WTC11 (cell line): Measurements from ENCODE around the gene C17orf113. TPM values are rescaled to one million over a fixed set of nuclear protein-coding genes. Genes with fewer than 3 reads are reported as not detected.

Source experiments
- ATAC-seq: fragments of 200-7000 bp; cut with Tn5 transposase; 2 replicates; pipeline ENCODE4 v1.10.0; 2021; ENCODE audit warnings: mild to moderate bottlenecking, moderate library complexity
- CTCF ChIA-PET: fragments of 300-600 bp; sonication (Branson Sonifier 250); formaldehyde crosslinking; loops from one replicate; lab custom pipeline; 2021; ENCODE audit warnings: antibody characterized with exemption; lab: Charles Lee
- POLR2A ChIA-PET: fragments of 350-600 bp; sonication (Branson Sonifier 250); formaldehyde crosslinking; loops from one replicate; lab custom pipeline; 2021; ENCODE audit warnings: antibody characterized with exemption; lab: Charles Lee
- DNase-seq: peaks from one replicate; pipeline ENCODE4 v3.0.0; 2021; ENCODE audit warnings: low spot score
- H3K27ac Mint-ChIP-seq: 2 replicates; pipeline ENCODE4 v1.8.0; 2021; ENCODE audit warnings: mixed read lengths
- H3K27me3 Mint-ChIP-seq: 2 replicates; pipeline ENCODE4 v1.8.0; 2021; ENCODE audit warnings: low read depth, mild to moderate bottlenecking, moderate library complexity, mixed read lengths
- H3K36me3 Mint-ChIP-seq: 2 replicates; pipeline ENCODE4 v1.8.0; 2021; ENCODE audit warnings: mixed read lengths
- H3K4me1 Mint-ChIP-seq: 2 replicates; pipeline ENCODE4 v1.8.0; 2022; ENCODE audit warnings: mixed read lengths
- H3K4me3 Mint-ChIP-seq: 2 replicates; pipeline ENCODE4 v1.8.0; 2021; ENCODE audit warnings: mild to moderate bottlenecking, moderate library complexity, mixed read lengths
- H3K9me3 Mint-ChIP-seq: 2 replicates; pipeline ENCODE4 v1.8.0; 2021; ENCODE audit warnings: mixed read lengths
- ETV6 ChIP-seq: sonication (generic); formaldehyde crosslinking; IDR thresholded peaks from 2 replicates; pipeline ENCODE4 v1.8.1; 2022; ENCODE audit warnings: mild to moderate bottlenecking, missing genetic modification reagents
- FOXJ3 ChIP-seq: sonication (generic); formaldehyde crosslinking; IDR thresholded peaks from 2 replicates; pipeline ENCODE4 v1.9.0; 2021; ENCODE audit warnings: missing genetic modification reagents, mild to moderate bottlenecking, borderline replicate concordance
- PRDM15 ChIP-seq: sonication (generic); formaldehyde crosslinking; IDR thresholded peaks from 2 replicates; pipeline ENCODE4 v1.8.0; 2022; ENCODE audit warnings: missing genetic modification reagents
- PREB ChIP-seq: sonication (generic); formaldehyde crosslinking; IDR thresholded peaks from 2 replicates; pipeline ENCODE4 v1.8.1; 2022; ENCODE audit warnings: mild to moderate bottlenecking, missing genetic modification reagents, moderate library complexity, borderline replicate concordance
- SP1 ChIP-seq: sonication (generic); formaldehyde crosslinking; conservative IDR thresholded peaks from 2 replicates; pipeline ENCODE4 v1.8.1; 2022; ENCODE audit warnings: missing genetic modification reagents
- TCF7 ChIP-seq: sonication (generic); formaldehyde crosslinking; IDR thresholded peaks from 2 replicates; pipeline ENCODE4 v1.8.0; 2022; ENCODE audit warnings: mild to moderate bottlenecking, low read depth, missing genetic modification reagents, moderate library complexity
- TEAD1 ChIP-seq: sonication (generic); formaldehyde crosslinking; IDR thresholded peaks from 2 replicates; pipeline ENCODE4 v1.8.0; 2022; ENCODE audit warnings: mild to moderate bottlenecking, missing genetic modification reagents
- ZBTB21 ChIP-seq: sonication (generic); formaldehyde crosslinking; IDR thresholded peaks from 2 replicates; pipeline ENCODE4 v1.8.1; 2023; ENCODE audit warnings: mild to moderate bottlenecking, missing genetic modification reagents, borderline replicate concordance
- ZMAT4 ChIP-seq: fragments of 250-450 bp; sonication (Bioruptor Pico); IDR thresholded peaks from 2 replicates; pipeline ENCODE4 v1.9.0; 2021; ENCODE audit warnings: mild to moderate bottlenecking
- ZNF121 ChIP-seq: sonication (generic); formaldehyde crosslinking; IDR thresholded peaks from 2 replicates; pipeline ENCODE4 v1.8.0; 2023; ENCODE audit warnings: missing genetic modification reagents
- ZNF317 ChIP-seq: sonication (generic); formaldehyde crosslinking; IDR thresholded peaks from 2 replicates; pipeline ENCODE4 v1.8.1; 2023; ENCODE audit warnings: low read depth, mild to moderate bottlenecking, moderate library complexity, missing genetic modification reagents, borderline replicate concordance
- ZNF396 ChIP-seq: fragments of 250-450 bp; sonication (Bioruptor Pico); IDR thresholded peaks from 2 replicates; pipeline ENCODE4 v1.8.0; 2021; ENCODE audit warnings: mild to moderate bottlenecking, moderate library complexity, borderline replicate concordance
- total RNA-seq: library from RNA; stranded (reverse); gene quantifications from 3 replicates; pipeline ENCODE4 v1.2.3, GENCODE V29; 2021

Gene C17orf113
- total RNA-seq, 1 experiment from 2014 or later = 1.9 TPM

DNA sequence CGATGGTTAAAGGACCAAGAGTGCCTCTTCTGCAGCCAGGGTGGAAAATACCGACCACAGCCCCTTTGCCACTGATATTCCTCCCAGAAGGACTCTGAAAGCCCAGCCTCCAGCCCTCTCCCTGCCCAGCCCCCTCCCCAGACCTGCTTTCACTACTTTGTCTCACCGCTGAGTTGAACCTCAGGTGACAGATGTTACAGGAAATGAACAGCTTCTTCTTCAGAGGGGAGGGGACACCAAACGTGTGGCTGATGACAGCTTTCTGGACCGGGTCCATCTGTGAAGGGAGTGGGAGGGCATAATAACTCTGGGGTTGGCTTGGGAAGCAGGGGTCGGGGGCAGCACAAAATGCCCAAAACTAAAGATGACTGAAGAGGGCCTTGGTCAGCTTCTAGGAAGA lies 16.3 kb downstream of the C17orf113 start (continued):
- TF ChIP-seq ZNF121 (CRISPR knock-in tag) (no peak), TCF7 (CRISPR knock-in tag) (no peak), ZMAT4 (no peak), TEAD1 (CRISPR knock-in tag) (no peak)
- TF ChIP-seq, all 79 proteins: peak for 0

GRCh38 chr17:42031584-42031983 lies 18.8 kb downstream of the C17orf113 start:
- no peak overlapping the region for H3K27ac Mint-ChIP-seq
- ChIA-PET CTCF (interaction anchor here (0.9 to 9.6 kb wide), 9 partner anchors 12 to 104 kb away, joined by 3 to 138 read pairs (median 5); partner anchors contain the start of genes DNAJC7, NKIRAS2 and ZNF385C), POLR2A (interaction anchor here (0.6 kb wide), 1 partner anchor 304 kb away, joined by 3 read pairs; no protein-coding TSS in a partner anchor)
- no peaks in the 10 kb centered on the region for H3K36me3 Mint-ChIP-seq
- DNase-seq (no peak), ATAC-seq (no peak)
- no peaks in the 10 kb centered on the region for H3K9me3 Mint-ChIP-seq
- no peak for TF ChIP-seq PREB
- TF ChIP-seq FOXJ3 (CRISPR knock-in tag) = no peak
- no peak for TF ChIP-seq ZBTB21 (CRISPR knock-in tag)
- TF ChIP-seq ETV6 (CRISPR knock-in tag) = no peak
- no peak for TF ChIP-seq ZNF317
- peaks cover 3% of the 10 kb centered on the region; the same call in 1 of the 2 replicates for H3K27me3 Mint-ChIP-seq
- no peak overlapping the region for H3K4me3 Mint-ChIP-seq
- H3K4me1 Mint-ChIP-seq = peaks cover 15% of the 10 kb centered on the region

DNA sequence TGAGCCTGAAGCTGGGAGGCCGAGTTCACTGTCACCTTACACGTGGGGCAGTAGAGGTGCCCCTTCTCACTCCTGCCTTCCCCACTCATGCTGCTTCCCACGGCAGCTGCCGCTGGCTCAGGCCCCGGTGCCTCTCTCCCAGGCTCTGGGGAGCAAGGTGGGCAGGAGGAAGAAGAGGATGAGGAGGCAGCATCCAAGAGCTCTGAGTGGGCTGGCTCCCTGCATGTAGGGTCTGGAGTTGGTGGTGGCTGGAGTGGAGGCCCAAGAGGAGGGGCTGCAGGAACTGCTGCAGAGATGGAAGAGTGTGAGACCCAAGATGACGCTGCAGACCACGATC lies 21.6 kb downstream of the C17orf113 start:
- POLR2A ChIA-PET = interaction anchor here (0.6 to 3.7 kb wide), 9 partner anchors 9 to 366 kb away, joined by 3 to 13 read pairs (median 3); partner anchors contain the start of genes DNAJC7, KAT2A, NKIRAS2 and ZNF385C
- DNase-seq (no peak), ATAC-seq (no peak)
- Mint-ChIP-seq H3K36me3 (peaks cover 11% of the 10 kb centered on the region), H3K27ac (no peak overlapping the region; the same call in 1 of the 2 replicates), H3K27me3 (peaks cover 3% of the 10 kb centered on the region; the same call in 1 of the 2 replicates), H3K4me1 (peaks cover 13% of the 10 kb centered on the region), H3K4me3 (no peak overlapping the region), H3K9me3 (no peaks in the 10 kb centered on the region)
- TF ChIP-seq SP1 (CRISPR knock-in tag) = no peak
- no peak for TF ChIP-seq ZNF396 (CRISPR knock-in tag)
- CTCF ChIA-PET = interaction anchor here (0.6 to 9.6 kb wide), 37 partner anchors 11 to 498 kb away, joined by 3 to 138 read pairs (median 6); partner anchors contain the start of genes ACLY, C17orf113, CNP and DHX58

GRCh38 chr17:42027961-42028790 lies 22.2 kb downstream of the C17orf113 start:
- DNase-seq (peak; percentile 76), ATAC-seq (peak; percentile 84)
- H3K27ac Mint-ChIP-seq = peak overlapping the region; percentile 81; the same call in 1 of the 2 replicates
- H3K9me3 Mint-ChIP-seq = no peaks in the 10 kb centered on the region
- CTCF ChIA-PET = interaction anchor here (0.6 to 9.6 kb wide), 39 partner anchors 11 to 499 kb away, joined by 3 to 138 read pairs (median 6); partner anchors contain the start of genes ACLY, C17orf113, CNP and DHX58
- TF ChIP-seq FOXJ3 (CRISPR knock-in tag) (no peak), SP1 (CRISPR knock-in tag) (0 out of 2 replicates have a peak, but pooled peaks have one; percentile 16), ZNF396 (CRISPR knock-in tag) (no peak), PRDM15 (CRISPR knock-in tag) (no peak)
- POLR2A ChIA-PET = interaction anchor here (0.5 to 3.7 kb wide), 10 partner anchors 8 to 367 kb away, joined by 3 to 13 read pairs (median 3); partner anchors contain the start of genes DNAJC7, KAT2A, NKIRAS2 and ZNF385C
- H3K4me3 Mint-ChIP-seq = peak overlapping the region; percentile 35; the same call in 1 of the 2 replicates
- peaks cover 17% of the 10 kb centered on the region for H3K36me3 Mint-ChIP-seq
- peaks cover 3% of the 10 kb centered on the region; the same call in 1 of the 2 replicates for H3K27me3 Mint-ChIP-seq
- peaks cover 11% of the 10 kb centered on the region for H3K4me1 Mint-ChIP-seq
